ENCODE data around the gene CACNA1H. TPM values are rescaled to one million over a fixed set of nuclear protein-coding genes. Genes with fewer than 3 reads are reported as not detected.

The CACNA1H gene
- not detected in 2 replicates for total RNA-seq (2014; rRNA removed; shearing (Covaris generic))

DNA sequence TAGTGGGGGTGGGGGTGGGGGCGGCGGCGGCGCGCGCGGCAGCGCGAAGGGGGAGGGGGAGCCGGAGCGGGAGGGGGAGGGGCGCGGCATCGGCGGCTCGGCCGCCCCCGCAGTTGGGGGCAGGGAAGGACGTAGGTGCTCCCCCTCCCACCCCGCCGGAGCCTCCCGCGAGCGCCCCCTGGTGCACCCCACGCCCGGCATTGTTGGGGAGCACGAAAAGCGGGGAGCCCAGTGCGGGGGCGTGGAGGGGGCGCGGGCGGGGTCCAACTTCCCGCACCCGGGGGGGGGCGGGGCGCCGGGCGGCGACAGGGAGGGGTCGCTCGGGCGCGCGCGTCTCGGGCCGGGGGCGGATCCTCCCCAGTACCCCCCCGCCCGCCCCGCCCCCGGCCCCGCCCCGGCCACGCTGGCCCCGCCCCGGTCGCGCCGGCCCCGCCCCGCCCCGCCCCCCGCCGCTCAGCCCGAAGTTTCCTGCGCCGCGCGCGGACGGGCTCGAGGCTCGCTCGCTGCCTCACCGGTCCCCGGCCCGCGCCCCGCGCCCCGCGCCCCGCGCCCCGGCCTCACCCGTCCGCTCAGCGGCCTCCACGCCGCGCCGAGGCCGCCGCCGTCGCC, at the start of gene CACNA1H:
TSS of gene CACNA1H (plus strand) at position 456 of the 609 bp plus-strand sequence. CDS start 632 bp downstream, outside the sequence.

DNA sequence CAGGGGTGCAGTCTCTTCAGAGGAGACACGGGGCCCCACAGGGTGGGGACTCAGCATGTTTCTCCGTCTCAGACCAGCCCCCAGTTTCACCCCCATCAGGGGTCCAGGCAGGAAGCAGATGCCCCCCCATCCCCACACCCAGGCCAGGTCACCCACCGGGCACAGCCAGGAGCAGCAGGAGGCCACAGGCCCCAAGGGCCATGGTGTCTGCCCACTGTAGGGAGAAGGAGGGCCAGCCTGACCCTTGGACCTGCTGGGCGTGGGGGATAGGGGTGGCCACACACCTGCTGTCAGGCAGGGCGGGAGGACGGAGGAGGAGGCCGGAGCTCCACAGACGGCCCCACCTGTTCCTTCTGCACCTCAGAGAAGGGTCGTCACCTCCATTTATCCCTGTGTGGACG, 72.1 kb downstream of the CACNA1H start, which contains the start of gene TPSG1:
TSS of gene TPSG1 (minus strand) at position 218 of the 401 bp plus-strand sequence. CDS start at position 202, 16 bp downstream.

DNA sequence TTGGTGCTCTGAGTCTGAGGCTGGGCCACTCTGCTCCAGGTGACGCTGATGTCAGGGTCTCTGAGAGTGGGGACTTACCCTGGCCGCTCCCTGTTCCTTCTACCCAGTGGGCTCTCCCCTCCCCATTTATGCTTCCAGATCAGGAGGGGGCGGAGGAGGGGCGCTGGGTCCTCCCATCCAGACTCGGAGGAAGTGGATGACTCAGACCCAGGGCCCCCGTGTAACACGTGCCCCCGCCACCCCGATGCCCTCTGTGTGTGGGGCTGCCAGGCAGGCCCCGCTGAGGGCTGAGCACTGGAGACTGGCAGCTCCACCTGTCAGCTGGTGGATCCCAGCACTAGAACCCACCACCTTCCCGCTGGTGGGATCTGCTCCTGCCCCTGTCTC, 77.2 kb downstream of the CACNA1H start, which contains the start of gene TPSB2:
TSS of gene TPSB2 (minus strand) at position 101 of the 387 bp plus-strand sequence. CDS start 233 bp downstream, outside the sequence.

DNA sequence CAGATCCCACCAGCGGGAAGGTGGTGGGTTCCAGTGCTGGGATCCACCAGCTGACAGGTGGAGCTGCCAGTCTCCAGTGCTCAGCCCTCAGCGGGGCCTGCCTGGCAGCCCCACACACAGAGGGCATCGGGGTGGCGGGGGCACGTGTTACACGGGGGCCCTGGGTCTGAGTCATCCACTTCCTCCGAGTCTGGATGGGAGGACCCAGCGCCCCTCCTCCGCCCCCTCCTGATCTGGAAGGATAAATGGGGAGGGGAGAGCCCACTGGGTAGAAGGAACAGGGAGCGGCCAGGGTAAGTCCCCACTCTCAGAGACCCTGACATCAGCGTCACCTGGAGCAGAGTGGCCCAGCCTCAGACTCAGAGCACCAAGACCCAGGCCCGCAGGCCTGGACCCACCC, 87.5 kb downstream of the CACNA1H start, which contains the start of gene TPSAB1:
TSS of gene TPSAB1 (plus strand) at position 270 of the 400 bp plus-strand sequence. CDS start 234 bp downstream, outside the sequence.

DNA sequence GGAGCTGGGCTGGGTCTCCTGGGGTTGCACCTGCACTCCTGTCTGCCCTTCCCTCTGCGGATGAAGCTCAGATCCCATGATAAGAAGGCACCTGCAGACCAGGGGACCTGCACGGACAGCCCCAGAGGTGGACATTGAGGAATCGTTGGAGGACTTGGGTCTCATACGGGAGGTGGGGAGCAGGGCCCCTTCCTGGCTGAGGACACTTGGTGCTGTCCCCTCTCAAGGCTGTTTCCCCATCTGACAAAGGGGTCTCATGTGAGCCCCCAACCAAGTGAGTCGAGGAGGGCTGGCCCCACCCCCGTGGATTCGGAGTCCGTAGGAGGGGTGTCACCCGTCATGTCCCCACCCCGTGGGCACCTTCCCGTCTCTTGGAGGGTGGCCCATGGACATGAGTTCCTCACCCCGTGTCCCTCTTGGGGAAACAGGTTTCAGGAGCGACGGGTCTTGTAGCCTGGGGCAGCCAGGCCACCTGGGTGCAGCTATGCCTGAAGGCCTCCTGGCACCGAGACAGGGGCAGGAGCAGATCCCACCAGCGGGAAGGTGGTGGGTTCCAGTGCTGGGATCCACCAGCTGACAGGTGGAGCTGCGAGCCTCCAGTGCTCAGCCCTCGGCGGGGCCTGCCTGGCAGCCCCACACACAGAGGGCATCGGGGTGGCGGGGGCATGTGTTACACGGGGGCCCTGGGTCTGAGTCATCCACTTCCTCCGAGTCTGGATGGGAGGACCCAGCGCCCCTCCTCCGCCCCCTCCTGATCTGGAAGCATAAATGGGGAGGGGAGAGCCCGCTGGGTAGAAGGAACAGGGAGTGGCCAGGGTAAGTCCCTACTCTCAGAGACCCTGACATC, 102.6 kb downstream of the CACNA1H start, which contains the start of gene TPSD1:
TSS of gene TPSD1 (plus strand) at position 794 of the 847 bp plus-strand sequence. CDS start 212 bp downstream, outside the sequence.

Other genes starting within 250 kb of the CACNA1H start
- gene LMF1, start 182.1 kb upstream of the CACNA1H start, total RNA-seq (2014; rRNA removed; shearing (Covaris generic)) = 5.5 and 11.8 TPM in 2 replicates
- 0.87 and 1.3 TPM in 2 replicates for gene SOX8, start 171.3 kb upstream of the CACNA1H start, total RNA-seq (2014; rRNA removed; shearing (Covaris generic))
- not detected in 2 replicates for gene SSTR5, start 80.4 kb upstream of the CACNA1H start, total RNA-seq (2014; rRNA removed; shearing (Covaris generic))
- not detected in 2 replicates for gene C1QTNF8, start 56.9 kb upstream of the CACNA1H start, total RNA-seq (2014; rRNA removed; shearing (Covaris generic))
- gene TPSG1, start 72.2 kb downstream of the CACNA1H start, total RNA-seq (2014; rRNA removed; shearing (Covaris generic)) = not detected in 2 replicates
- gene TPSB2, start 77.1 kb downstream of the CACNA1H start, total RNA-seq (2014; rRNA removed; shearing (Covaris generic)) = not detected in 2 replicates
- not detected in 2 replicates for gene TPSAB1, start 87.6 kb downstream of the CACNA1H start, total RNA-seq (2014; rRNA removed; shearing (Covaris generic))
- not detected in 2 replicates for gene TPSD1, start 103.0 kb downstream of the CACNA1H start, total RNA-seq (2014; rRNA removed; shearing (Covaris generic))
- gene UBE2I, start 156.5 kb downstream of the CACNA1H start, total RNA-seq (2014; rRNA removed; shearing (Covaris generic)) = 87.7 and 92.0 TPM in 2 replicates
- 2.0 and 2.3 TPM in 2 replicates for gene BAIAP3, start 180.5 kb downstream of the CACNA1H start, total RNA-seq (2014; rRNA removed; shearing (Covaris generic))
- 118 and 121 TPM in 2 replicates for gene TSR3, start 198.8 kb downstream of the CACNA1H start, total RNA-seq (2014; rRNA removed; shearing (Covaris generic))
- gene GNPTG, start 198.8 kb downstream of the CACNA1H start, total RNA-seq (2014; rRNA removed; shearing (Covaris generic)) = 44.4 and 45.1 TPM in 2 replicates